GM18951 (cell line): Measurements from ENCODE around the gene USP24.
"Not testable (repeated sequence)": the region's sequence is repeated elsewhere in the genome, so short reads cannot be mapped to it uniquely, and the experiment has no call there.

Experiments
- POLR2A ChIP-seq: IDR thresholded peaks from 4 replicates; pipeline ENCODE4 v1.6.1; 2011; ENCODE audit warnings: mild to moderate bottlenecking; ENCODE audit not compliant: insufficient read length, insufficient read depth; ENCODE audit errors: extremely low read depth
- in situ Hi-C: fragments of 300-500 bp; cut with MboI; formaldehyde crosslinking; loops from one replicate; pipeline ENCODE4 v1.12.0; 2022; ENCODE audit warnings: low sequenced_read_pairs, mixed read lengths, inconsistent platforms; ENCODE audit not compliant: unreplicated experiment

Gene USP24

GRCh38 chr1:55033265-55033614 is 181.9 kb downstream of the USP24 start:
- no peak for TF ChIP-seq POLR2A
- in situ Hi-C loops, result no loop called here

- in situ Hi-C loops, result not testable (repeated sequence)
Observed at GRCh38 chr1:55031098-55031497, 184.1 kb downstream of the USP24 start.

GRCh38 chr1:55026682-55027081 is 188.5 kb downstream of the USP24 start:
- in situ Hi-C loops, result not testable (repeated sequence)

- in situ Hi-C loops, result not testable (repeated sequence)
Observed at GRCh38 chr1:55024163-55024562, 191.0 kb downstream of the USP24 start.

- no peak for TF ChIP-seq POLR2A
- in situ Hi-C loops, result no loop called here
Observed at GRCh38 chr1:55021942-55022546, 193.1 kb downstream of the USP24 start.

GRCh38 chr1:55018395-55018794 is 196.8 kb downstream of the USP24 start:
- TF ChIP-seq POLR2A, result no peak
- in situ Hi-C loops, result no loop called here
